ENCODE measurements around the gene CIDEB.

DNA sequence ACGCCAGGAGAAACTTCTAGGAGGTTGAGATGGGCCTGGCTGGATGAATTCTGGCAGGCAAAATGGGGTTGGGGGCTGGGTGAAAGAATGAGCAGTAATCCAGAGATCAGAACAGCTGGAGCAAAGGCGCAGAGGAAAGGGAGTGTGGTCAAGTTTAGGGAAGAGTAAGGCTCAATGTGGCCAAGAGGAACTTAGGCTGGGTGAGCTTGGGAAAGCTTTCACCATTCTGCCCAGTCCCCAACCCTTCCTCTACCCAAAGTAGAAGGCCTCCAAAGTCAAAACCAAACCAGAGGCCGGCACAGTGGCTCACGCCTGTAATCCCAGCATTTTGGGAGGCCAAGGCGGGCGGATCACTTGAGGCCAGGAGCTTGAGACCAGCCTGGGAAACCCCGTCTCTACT lies 26.1 kb downstream of the CIDEB start:
- TF ChIP-seq, protein P1, sequence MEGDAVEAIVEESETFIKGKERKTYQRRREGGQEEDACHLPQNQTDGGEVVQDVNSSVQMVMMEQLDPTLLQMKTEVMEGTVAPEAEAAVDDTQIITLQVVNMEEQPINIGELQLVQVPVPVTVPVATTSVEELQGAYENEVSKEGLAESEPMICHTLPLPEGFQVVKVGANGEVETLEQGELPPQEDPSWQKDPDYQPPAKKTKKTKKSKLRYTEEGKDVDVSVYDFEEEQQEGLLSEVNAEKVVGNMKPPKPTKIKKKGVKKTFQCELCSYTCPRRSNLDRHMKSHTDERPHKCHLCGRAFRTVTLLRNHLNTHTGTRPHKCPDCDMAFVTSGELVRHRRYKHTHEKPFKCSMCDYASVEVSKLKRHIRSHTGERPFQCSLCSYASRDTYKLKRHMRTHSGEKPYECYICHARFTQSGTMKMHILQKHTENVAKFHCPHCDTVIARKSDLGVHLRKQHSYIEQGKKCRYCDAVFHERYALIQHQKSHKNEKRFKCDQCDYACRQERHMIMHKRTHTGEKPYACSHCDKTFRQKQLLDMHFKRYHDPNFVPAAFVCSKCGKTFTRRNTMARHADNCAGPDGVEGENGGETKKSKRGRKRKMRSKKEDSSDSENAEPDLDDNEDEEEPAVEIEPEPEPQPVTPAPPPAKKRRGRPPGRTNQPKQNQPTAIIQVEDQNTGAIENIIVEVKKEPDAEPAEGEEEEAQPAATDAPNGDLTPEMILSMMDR (IDR thresholded peaks at IDR 0.05; ENCODE audit: poor library complexity, severe bottlenecking): no peak
- TF ChIP-seq, protein P2, sequence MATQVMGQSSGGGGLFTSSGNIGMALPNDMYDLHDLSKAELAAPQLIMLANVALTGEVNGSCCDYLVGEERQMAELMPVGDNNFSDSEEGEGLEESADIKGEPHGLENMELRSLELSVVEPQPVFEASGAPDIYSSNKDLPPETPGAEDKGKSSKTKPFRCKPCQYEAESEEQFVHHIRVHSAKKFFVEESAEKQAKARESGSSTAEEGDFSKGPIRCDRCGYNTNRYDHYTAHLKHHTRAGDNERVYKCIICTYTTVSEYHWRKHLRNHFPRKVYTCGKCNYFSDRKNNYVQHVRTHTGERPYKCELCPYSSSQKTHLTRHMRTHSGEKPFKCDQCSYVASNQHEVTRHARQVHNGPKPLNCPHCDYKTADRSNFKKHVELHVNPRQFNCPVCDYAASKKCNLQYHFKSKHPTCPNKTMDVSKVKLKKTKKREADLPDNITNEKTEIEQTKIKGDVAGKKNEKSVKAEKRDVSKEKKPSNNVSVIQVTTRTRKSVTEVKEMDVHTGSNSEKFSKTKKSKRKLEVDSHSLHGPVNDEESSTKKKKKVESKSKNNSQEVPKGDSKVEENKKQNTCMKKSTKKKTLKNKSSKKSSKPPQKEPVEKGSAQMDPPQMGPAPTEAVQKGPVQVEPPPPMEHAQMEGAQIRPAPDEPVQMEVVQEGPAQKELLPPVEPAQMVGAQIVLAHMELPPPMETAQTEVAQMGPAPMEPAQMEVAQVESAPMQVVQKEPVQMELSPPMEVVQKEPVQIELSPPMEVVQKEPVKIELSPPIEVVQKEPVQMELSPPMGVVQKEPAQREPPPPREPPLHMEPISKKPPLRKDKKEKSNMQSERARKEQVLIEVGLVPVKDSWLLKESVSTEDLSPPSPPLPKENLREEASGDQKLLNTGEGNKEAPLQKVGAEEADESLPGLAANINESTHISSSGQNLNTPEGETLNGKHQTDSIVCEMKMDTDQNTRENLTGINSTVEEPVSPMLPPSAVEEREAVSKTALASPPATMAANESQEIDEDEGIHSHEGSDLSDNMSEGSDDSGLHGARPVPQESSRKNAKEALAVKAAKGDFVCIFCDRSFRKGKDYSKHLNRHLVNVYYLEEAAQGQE (IDR thresholded peaks at IDR 0.05; ENCODE audit: borderline replicate concordance): no peak
- TF ChIP-seq SMC3 (conservative IDR thresholded peaks at IDR 0.05; ENCODE audit: poor library complexity) (no peak), POLR2AphosphoS5 (IDR thresholded peaks at IDR 0.05) (no peak)

All from neural cell (in vitro differentiated cells).